Ovary (tissue), 9 donors: ENCODE results near the gene MOSMO. TPM values are rescaled to one million over a fixed set of nuclear protein-coding genes. Genes with fewer than 3 reads are reported as not detected.
"Not testable (repeated sequence)": the region's sequence is repeated elsewhere in the genome, so short reads cannot be mapped to it uniquely, and the experiment has no call there.

Experiments used
- DNase-seq, 5 donors: peaks; one replicate each; pipeline ENCODE4 v3.0.0-alpha.2; 2019 to 2020
- H3K27ac ChIP-seq, 2 donors: fragments of 200-600 bp; one replicate each; pipeline versions ENCODE4 v1.5.1 to v1.8.0; 2019 to 2022
- H3K27me3 ChIP-seq: fragments of 200-600 bp; one replicate; pipeline ENCODE4 v1.8.0; 2022
- H3K36me3 ChIP-seq: fragments of 200-600 bp; sonication (generic); one replicate; pipeline ENCODE4 v1.5.1; 2019
- H3K4me1 ChIP-seq: one replicate; pipeline ENCODE4 v1.8.1; 2013; ENCODE audit warnings: mild to moderate bottlenecking, moderate library complexity; ENCODE audit not compliant: insufficient read depth
- H3K4me3 ChIP-seq: fragments of 200-600 bp; sonication (generic); one replicate; pipeline ENCODE4 v1.5.1; 2017
- H3K9me3 ChIP-seq, 2 donors: fragments of 200-600 bp in 1 of 2; sonication (generic) in 1 of 2; one replicate each; pipeline versions ENCODE4 v1.5.1 to v1.8.1; 2013 to 2019; ENCODE audit warnings: mild to moderate bottlenecking in 1 of 2, moderate library complexity in 1 of 2
- EP300 ChIP-seq: sonication (generic); formaldehyde crosslinking; IDR thresholded peaks from one replicate; pipeline ENCODE4 v1.6.1; 2017; ENCODE audit warnings: antibody characterized with exemption
- POLR2A ChIP-seq: fragments of 450-650 bp; IDR thresholded peaks from one replicate; pipeline ENCODE4 v1.6.1; 2017; ENCODE audit warnings: antibody characterized with exemption, mild to moderate bottlenecking, moderate library complexity
- WGBS, 3 donors: extraction: QIAGEN DNeasy Blood & Tissue Kit in 1 of 3; methylation state at CpG; one replicate each; pipeline versions ENCODE4 v1.1.5 to v1.1.7; 2013 to 2017; 5-methylcytosine and 5-hydroxymethylcytosine counted together
- intact Hi-C, 4 donors: fragments of 100-400 bp; cut with DNase I; formaldehyde crosslinking; loops; one replicate each; pipeline versions ENCODE4 v1.11.0 to v1.15.1; 2022 to 2023
- polyA plus RNA-seq, 2 donors: library from polyadenylated mRNA; stranded (reverse); fragments of 200-250 nt in 1 of 2; fragments of 350-450 nt in 1 of 2; fragmentation: Illumina TruSeq in 1 of 2; extraction: RNeasy Lipid Tissue Mini Kit (QIAGEN cat#74804) in 1 of 2; gene quantifications; one replicate each; pipeline ENCODE4 v1.2.3, GENCODE V29; 2013 to 2014
- total RNA-seq, 7 donors: library from RNA; depleted of rRNA in 2 of 7; stranded (reverse); fragments of >200 nt in 2 of 7; fragmentation: NEBNext Ultra II Directional in 3 of 7; extraction: Animal tissue kit (Norgen Biotek cat#: 25700) in 3 of 7; gene quantifications; one replicate each; pipeline versions ENCODE4 v1.1.0 to v1.2.4, GENCODE V29; 2016 to 2023
- TF ChIP-seq, protein P1 (sequence below), 3 donors: fragments of 450-650 bp in 2 of 3; fragments of 200-600 bp in 1 of 3; IDR thresholded peaks; one replicate each; pipeline versions ENCODE4 v1.5.1 to v1.8.0; 2016 to 2022; ENCODE audit warnings: antibody characterized with exemption in 3 of 3, mild to moderate bottlenecking in 1 of 3
- donor health status: DM: no; HTN: no; CAD: no; lungs with moderate emphysema.
- donor health status: DM: no; HTN: no; CAD: no.
- donor health status: Bipolar disorder and iron deficiency.
- donor health status: DM: yes; HTN: yes; CAD: no.
- donor health status: DM: no; HTN: no; CAD: no.
- donor health status: DM: yes; HTN: yes; CAD: no.

The MOSMO gene
- total and polyA plus RNA-seq, 9 donors = 11.6 to 33.3 (median 18.2) TPM

DNA sequence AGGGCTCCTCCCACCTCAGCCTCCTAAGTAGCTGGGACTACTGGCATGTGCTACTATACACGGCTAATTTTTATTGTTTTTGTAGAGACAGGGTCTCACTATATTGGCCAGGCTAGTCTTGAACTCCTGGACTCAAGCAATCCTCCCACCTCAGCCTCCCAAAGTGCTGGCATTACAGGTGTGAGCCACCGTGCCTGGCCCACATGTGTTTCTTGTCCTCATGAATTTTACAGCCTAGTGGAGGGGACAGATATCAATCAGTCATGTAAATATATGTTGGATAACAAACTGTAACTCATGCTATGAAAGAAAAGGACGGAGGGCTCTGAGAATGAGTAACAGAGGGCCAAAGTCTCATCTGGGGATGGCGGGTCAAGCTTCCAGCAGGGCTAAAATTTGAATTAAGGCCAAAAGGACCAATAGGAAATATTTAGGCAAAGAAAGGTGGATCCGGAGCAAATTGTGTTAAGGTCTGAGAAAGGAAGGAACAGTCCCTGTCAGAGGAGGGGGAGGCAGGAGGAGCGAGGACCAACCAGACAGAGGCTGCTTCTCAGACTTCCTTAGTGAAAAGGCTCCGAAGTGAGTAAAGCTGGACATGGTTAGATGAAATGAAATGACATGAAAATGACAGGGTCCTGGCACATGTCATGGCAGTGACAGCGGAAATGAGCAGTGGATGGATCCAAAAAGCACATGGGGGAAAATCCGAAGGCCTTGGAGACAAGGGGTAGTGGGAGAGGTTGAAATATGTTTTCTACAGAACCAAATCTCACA lies 10.8 kb upstream of the MOSMO start:
- Histone ChIP-seq H3K27me3 (no peaks in the 10 kb centered on the region), H3K36me3 (no peaks in the 10 kb centered on the region), H3K4me3 (no peak overlapping the region), H3K27ac (no peak overlapping the region), H3K4me1 (peaks cover 1% of the 10 kb centered on the region), H3K9me3 (no peaks in the 10 kb centered on the region)
- TF ChIP-seq, protein P1, sequence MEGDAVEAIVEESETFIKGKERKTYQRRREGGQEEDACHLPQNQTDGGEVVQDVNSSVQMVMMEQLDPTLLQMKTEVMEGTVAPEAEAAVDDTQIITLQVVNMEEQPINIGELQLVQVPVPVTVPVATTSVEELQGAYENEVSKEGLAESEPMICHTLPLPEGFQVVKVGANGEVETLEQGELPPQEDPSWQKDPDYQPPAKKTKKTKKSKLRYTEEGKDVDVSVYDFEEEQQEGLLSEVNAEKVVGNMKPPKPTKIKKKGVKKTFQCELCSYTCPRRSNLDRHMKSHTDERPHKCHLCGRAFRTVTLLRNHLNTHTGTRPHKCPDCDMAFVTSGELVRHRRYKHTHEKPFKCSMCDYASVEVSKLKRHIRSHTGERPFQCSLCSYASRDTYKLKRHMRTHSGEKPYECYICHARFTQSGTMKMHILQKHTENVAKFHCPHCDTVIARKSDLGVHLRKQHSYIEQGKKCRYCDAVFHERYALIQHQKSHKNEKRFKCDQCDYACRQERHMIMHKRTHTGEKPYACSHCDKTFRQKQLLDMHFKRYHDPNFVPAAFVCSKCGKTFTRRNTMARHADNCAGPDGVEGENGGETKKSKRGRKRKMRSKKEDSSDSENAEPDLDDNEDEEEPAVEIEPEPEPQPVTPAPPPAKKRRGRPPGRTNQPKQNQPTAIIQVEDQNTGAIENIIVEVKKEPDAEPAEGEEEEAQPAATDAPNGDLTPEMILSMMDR (IDR thresholded peaks at IDR 0.05) = no peak
- TF ChIP-seq POLR2A (no peak), EP300 (no peak)
- WGBS, 3 donors = 77 to 79% (median 77%) methylated on average over 9 of the region's 9 CpGs
- no peak for DNase-seq
- intact Hi-C loops = no loop called here

DNA sequence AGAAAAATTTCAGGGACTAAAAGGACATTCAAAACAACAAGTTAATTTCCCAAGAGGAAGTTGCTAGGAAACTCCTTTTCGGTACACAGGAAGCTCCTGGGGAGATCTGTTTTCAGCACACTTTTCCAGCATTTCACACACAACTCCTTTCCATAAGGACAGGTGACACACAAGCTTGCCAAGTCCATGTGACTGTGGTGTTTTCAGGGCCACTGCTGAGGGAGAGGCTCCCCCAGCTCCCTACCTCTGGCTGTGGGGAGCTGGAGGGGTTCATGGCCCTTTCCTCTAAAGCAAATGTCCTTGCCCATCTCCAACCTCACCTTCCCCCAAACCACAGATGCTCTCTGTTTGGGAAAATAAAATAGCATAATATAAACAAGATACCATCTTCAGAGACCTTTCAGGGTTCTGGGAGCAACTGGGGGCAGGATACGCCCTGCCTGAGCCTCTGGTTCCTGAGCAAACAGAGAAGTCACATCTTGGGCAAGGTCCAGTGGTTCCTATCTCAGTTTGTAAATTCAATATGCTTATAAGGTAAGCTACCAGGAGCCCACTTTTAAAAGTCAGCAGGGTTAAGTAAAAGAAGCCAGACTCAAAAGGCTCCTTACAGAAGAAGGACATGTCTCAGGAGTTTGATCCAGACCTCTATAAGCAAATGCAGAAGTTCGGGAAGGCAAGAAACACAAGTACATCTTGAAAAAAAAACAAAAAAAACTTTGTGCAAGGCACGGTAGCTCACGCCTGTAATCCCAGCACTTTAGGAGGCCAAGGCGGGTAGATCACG lies 10.0 kb upstream of the MOSMO start:
- Histone ChIP-seq H3K9me3 (no peaks in the 10 kb centered on the region), H3K27me3 (no peaks in the 10 kb centered on the region), H3K27ac (no peak overlapping the region), H3K4me1 (peaks cover 1% of the 10 kb centered on the region), H3K4me3 (no peak overlapping the region), H3K36me3 (no peaks in the 10 kb centered on the region)
- intact Hi-C loops = no loop called here
- DNase-seq = no peak
- no peak for TF ChIP-seq POLR2A
- TF ChIP-seq, protein P1 (IDR thresholded peaks at IDR 0.05) = no peak
- no peak for TF ChIP-seq EP300
- WGBS, 3 donors = 77 to 81% (median 78%) methylated on average over 7 of the region's 7 CpGs

DNA sequence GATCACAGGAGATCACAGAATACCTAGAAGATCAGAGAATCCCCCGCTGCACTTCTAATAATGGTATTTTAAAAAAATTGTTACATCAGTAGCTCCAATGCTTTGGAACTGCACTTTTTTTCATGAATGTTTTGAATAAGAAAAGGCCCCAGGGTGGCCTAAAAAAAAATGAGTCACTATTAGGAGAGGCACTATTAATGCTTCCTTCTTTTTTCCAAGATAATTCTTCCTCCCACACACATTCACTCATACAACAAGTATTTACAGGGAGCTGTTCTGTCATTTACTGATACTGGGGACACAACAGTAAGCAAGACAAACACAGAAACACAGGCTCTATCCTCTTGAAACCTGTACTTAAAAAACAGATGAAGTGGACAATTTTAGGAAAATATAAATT lies 6.3 kb upstream of the MOSMO start:
- Histone ChIP-seq H3K27me3 (no peaks in the 10 kb centered on the region), H3K4me1 (peaks cover 1% of the 10 kb centered on the region), H3K4me3 (no peak overlapping the region), H3K9me3 (no peaks in the 10 kb centered on the region), H3K27ac (no peak overlapping the region), H3K36me3 (no peaks in the 10 kb centered on the region)
- TF ChIP-seq, protein P1 (IDR thresholded peaks at IDR 0.05) = no peak
- TF ChIP-seq POLR2A (no peak), EP300 (no peak)
- no peak for DNase-seq
- 32 to 43% (median 38%) methylated on average over 1 of the region's 1 CpG for WGBS, 3 donors
- intact Hi-C loops = loop anchor here (2.0 to 10.0 kb wide), 7 partner anchors 73 to 303 kb away; partner anchors contain the start of gene POLR3E (in 3 of the 4)

DNA sequence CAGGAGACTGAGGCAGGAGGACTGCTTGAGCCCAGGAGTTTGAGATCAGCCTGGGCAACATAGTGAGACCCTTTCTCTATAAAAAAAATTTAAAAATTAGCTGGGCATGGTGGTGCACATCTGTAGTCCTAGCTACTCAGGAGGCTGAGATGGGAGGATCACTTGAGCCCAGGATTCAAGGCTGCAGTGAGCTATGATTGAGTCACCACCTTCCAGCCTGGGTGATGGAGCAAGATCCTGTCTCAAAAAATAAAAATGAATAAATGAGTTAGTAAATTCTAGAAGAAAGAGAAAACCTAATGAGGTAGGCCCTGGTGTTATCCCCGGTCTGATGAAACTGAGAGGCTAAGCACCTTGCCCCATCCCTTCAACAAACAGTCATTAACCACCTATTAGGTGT lies 5.9 kb upstream of the MOSMO start:
- intact Hi-C loops = loop anchor here (5.0 to 10.0 kb wide), 5 partner anchors 73 to 303 kb away; partner anchors contain the start of gene POLR3E (in 3 of the 4)

More for the DNA sequence above, 5.9 kb upstream of the MOSMO start:
- WGBS, 3 donors = 93 to 94% (median 93%) methylated on average over 1 of the region's 1 CpG
- H3K27me3 ChIP-seq, H3K4me1 ChIP-seq, H3K9me3 ChIP-seq, H3K36me3 ChIP-seq, H3K27ac ChIP-seq, H3K4me3 ChIP-seq, DNase-seq: not testable (repeated sequence)
